ENCODE results near the gene SYVN1. TPM values are rescaled to one million over a fixed set of nuclear protein-coding genes. Genes with fewer than 3 reads are reported as not detected.

SYVN1 gene
- polyA plus RNA-seq, 1 of the 3 experiments (the other 2 are of a cell fraction) = 31.9 TPM

- no peak for TF ChIP-seq USF1 (IDR thresholded peaks at IDR 0.05; ENCODE audit: borderline replicate concordance, low read depth)
- no peak for TF ChIP-seq EZH2phosphoT487 (IDR thresholded peaks at IDR 0.05; ENCODE audit: borderline replicate concordance, low read depth)
- TF ChIP-seq GABPA (IDR thresholded peaks at IDR 0.05; ENCODE audit: low read depth) = no peak
- no peak for TF ChIP-seq ELF1 (IDR thresholded peaks at IDR 0.05)
- no peak for TF ChIP-seq REST (IDR thresholded peaks at IDR 0.05; ENCODE audit: low read depth, low read length)
- TF ChIP-seq SIN3A (IDR thresholded peaks at IDR 0.05; ENCODE audit: borderline replicate concordance, low read depth, low read length) = no peak
- TF ChIP-seq NRF1 (IDR thresholded peaks at IDR 0.05; ENCODE audit: low read depth, low read length) = no peak
- no peak for TF ChIP-seq EP300 (IDR thresholded peaks at IDR 0.05; ENCODE audit: borderline replicate concordance in 1 of 2, low read depth in 1 of 2, low read length in 1 of 2)
- no peak for TF ChIP-seq MEF2A (IDR thresholded peaks at IDR 0.05; ENCODE audit: borderline replicate concordance, low read depth)
- no peak for TF ChIP-seq NFIC (IDR thresholded peaks at IDR 0.05; ENCODE audit: borderline replicate concordance)
- TF ChIP-seq CHD2 (IDR thresholded peaks at IDR 0.05; ENCODE audit: low read length, partially characterized antibody) = no peak
- no peak for TF ChIP-seq FOXJ3 (CRISPR knock-in tag; IDR thresholded peaks at IDR 0.05)
- no peak for TF ChIP-seq CTCF (IDR thresholded peaks at IDR 0.05)
- CTCF ChIA-PET = interaction anchor here (0.8 to 6.1 kb wide), 8 partner anchors 9 to 804 kb away, joined by 3 to 46 read pairs (median 4); partner anchors contain the start of genes CAPN1, FAU, MRPL49 and ZNHIT2
- 96% methylated on average over 33 of the region's 38 CpGs for WGBS (ENCODE audit: low lambda C conversion rate)
These were observed 25.7 kb downstream of the SYVN1 start for GRCh38 chr11:65108469-65109123.

More at GRCh38 chr11:65108469-65109123, 25.7 kb downstream of the SYVN1 start:
- Histone ChIP-seq H3F3A (replicated peaks; ENCODE audit: insufficient read depth) (peaks cover 13% of the 10 kb centered on the region), H2AFZ (ENCODE audit: low read depth) (no peak overlapping the region), H3K27me3 (ENCODE audit: insufficient read depth) (no peaks in the 10 kb centered on the region), H3K4me3 (ENCODE audit: low read depth in 2 of 2, low read length in 1 of 2) (no peak overlapping the region), H3K27ac (ENCODE audit: low read depth in 2 of 2, low read length in 1 of 2) (no peak overlapping the region), H3K9ac (no peak overlapping the region), H3K4me2 (no peak overlapping the region), H3K36me3 (replicated peaks in 1 of 2; ENCODE audit: control insufficient read depth in 1 of 2, insufficient read depth in 2 of 2, low read length in 1 of 2) (peaks cover 2 to 20% of the 10 kb centered on the region in 2 experiments), H3K9me2 (no peaks in the 10 kb centered on the region), H3K9me3 (no peaks in the 10 kb centered on the region), H4K20me1 (ENCODE audit: insufficient read depth) (peaks cover 6% of the 10 kb centered on the region; the same call in 1 of the 2 replicates), H3K79me2 (ENCODE audit: insufficient read depth) (peaks cover 27% of the 10 kb centered on the region; the same call in 1 of the 2 replicates), H3K4me1 (ENCODE audit: control insufficient read depth in 1 of 2, insufficient read depth in 2 of 2, low read depth in 1 of 2, low read length in 1 of 2) (peaks cover 8 to 20% of the 10 kb centered on the region in 2 experiments; a peak in 3 of 4 replicates)
- DNase-seq = no peak
- POLR2A ChIA-PET = interaction anchor here (0.6 kb wide), 1 partner anchor 13 kb away, joined by 3 read pairs; the partner anchor contains the start of genes FAU and MRPL49
